SU-DHL-6 (cell line): ENCODE data around the gene AGBL5.

Experiments
- H2AFZ ChIP-seq: fragments of 200-600 bp; sonication (generic); 2 replicates; pipeline ENCODE4 v1.6.1; 2014; ENCODE audit warnings: low read depth, mild to moderate bottlenecking, moderate library complexity, mixed read lengths, antibody characterized with exemption, low read length; ENCODE audit not compliant: severe bottlenecking
- H3F3A ChIP-seq: fragments of 200-600 bp; shearing (Covaris generic); 2 replicates; pipeline ENCODE4 v1.6.0; 2016; ENCODE audit warnings: antibody characterized with exemption, mild to moderate bottlenecking; ENCODE audit not compliant: insufficient read depth
- H3K27ac ChIP-seq: fragments of 200-600 bp; sonication (generic); 2 replicates; pipeline ENCODE4 v1.5.1; 2016; ENCODE audit warnings: low read depth, mild to moderate bottlenecking, low read length, moderate library complexity, mixed read lengths
- H3K27me3 ChIP-seq: fragments of 200-600 bp; sonication (generic), shearing (Covaris generic); 2 replicates; pipeline ENCODE4 v1.6.0; 2014; ENCODE audit warnings: mild to moderate bottlenecking, low read length
- H3K36me3 ChIP-seq: fragments of 200-600 bp; sonication (generic); 2 replicates; pipeline ENCODE4 v1.6.1; 2014; ENCODE audit warnings: mild to moderate bottlenecking, low read length, mixed read lengths
- H3K4me2 ChIP-seq: fragments of 300-600, 200-600 bp; shearing (Covaris generic), sonication (generic); 2 replicates; pipeline ENCODE4 v1.6.0; 2014; ENCODE audit warnings: low read length, low read depth, mild to moderate bottlenecking; ENCODE audit not compliant: poor library complexity, severe bottlenecking
- H3K4me3 ChIP-seq: fragments of 200-600 bp; sonication (generic); 2 replicates; pipeline ENCODE4 v1.5.1; 2014; ENCODE audit warnings: antibody characterized with exemption, low read length, mild to moderate bottlenecking, mixed read lengths; ENCODE audit not compliant: insufficient read depth, poor library complexity, severe bottlenecking
- H3K79me2 ChIP-seq: fragments of 200-600 bp; sonication (generic); 2 replicates; pipeline ENCODE4 v1.6.1; 2014; ENCODE audit warnings: mild to moderate bottlenecking, low read length, moderate library complexity; ENCODE audit not compliant: insufficient read depth
- H3K9ac ChIP-seq: fragments of 200-600 bp; sonication (generic); 2 replicates; pipeline ENCODE4 v1.7.0; 2014; ENCODE audit warnings: mild to moderate bottlenecking, low read length
- H3K9me2 ChIP-seq: fragments of 200-600 bp; sonication (generic); replicated peaks from 2 replicates; pipeline ENCODE4 v1.6.1; 2014; ENCODE audit warnings: low read length; ENCODE audit not compliant: insufficient read depth
- H3K9me3 ChIP-seq: fragments of 200-600 bp; sonication (generic); 2 replicates; pipeline ENCODE4 v1.6.1; 2014; ENCODE audit warnings: low read length, mixed read lengths; ENCODE audit not compliant: insufficient read depth
- H4K20me1 ChIP-seq: fragments of 200-600 bp; sonication (generic); 2 replicates; pipeline ENCODE4 v1.6.1; 2014; ENCODE audit warnings: low read depth, mild to moderate bottlenecking, antibody characterized with exemption, low read length, moderate library complexity, mixed read lengths
- EZH2phosphoT487 ChIP-seq: fragments of 200-600 bp; sonication (generic), shearing (Covaris generic); conservative IDR thresholded peaks from 2 replicates; pipeline ENCODE4 v1.6.1; 2018; ENCODE audit warnings: mild to moderate bottlenecking, antibody characterized with exemption, low read length, moderate library complexity, mixed read lengths
- TF ChIP-seq, protein P1 (sequence below): fragments of 200-600 bp; sonication (generic); IDR thresholded peaks from one replicate; pipeline ENCODE4 v1.5.1; 2017; ENCODE audit warnings: antibody characterized with exemption, mild to moderate bottlenecking, low read length, moderate library complexity; ENCODE audit not compliant: insufficient read depth, poor library complexity, severe bottlenecking

The AGBL5 gene

DNA sequence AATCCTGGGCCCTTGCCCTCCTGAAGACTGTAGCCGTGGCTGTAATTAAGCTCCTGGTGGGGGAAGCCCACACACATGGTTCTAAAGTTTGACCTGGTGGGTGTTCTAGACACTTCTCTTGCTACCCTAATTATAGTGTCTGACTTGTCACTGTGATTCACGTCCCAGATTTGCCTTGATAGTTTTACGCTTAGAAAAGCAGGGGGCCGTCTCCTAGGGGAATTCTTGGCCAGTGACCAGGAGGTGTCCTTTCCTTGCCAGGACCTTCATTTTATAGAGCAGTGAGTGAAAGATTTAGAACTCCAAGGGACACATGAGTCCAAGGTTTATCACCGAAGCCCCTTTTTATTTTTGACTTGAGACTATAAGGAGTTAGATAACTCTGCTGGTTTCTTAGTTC is 9.7 kb upstream of the AGBL5 start:
- no peaks in the 10 kb centered on the region for H4K20me1 ChIP-seq
- H3K9me2 ChIP-seq: no peaks in the 10 kb centered on the region
- TF ChIP-seq, protein P1, sequence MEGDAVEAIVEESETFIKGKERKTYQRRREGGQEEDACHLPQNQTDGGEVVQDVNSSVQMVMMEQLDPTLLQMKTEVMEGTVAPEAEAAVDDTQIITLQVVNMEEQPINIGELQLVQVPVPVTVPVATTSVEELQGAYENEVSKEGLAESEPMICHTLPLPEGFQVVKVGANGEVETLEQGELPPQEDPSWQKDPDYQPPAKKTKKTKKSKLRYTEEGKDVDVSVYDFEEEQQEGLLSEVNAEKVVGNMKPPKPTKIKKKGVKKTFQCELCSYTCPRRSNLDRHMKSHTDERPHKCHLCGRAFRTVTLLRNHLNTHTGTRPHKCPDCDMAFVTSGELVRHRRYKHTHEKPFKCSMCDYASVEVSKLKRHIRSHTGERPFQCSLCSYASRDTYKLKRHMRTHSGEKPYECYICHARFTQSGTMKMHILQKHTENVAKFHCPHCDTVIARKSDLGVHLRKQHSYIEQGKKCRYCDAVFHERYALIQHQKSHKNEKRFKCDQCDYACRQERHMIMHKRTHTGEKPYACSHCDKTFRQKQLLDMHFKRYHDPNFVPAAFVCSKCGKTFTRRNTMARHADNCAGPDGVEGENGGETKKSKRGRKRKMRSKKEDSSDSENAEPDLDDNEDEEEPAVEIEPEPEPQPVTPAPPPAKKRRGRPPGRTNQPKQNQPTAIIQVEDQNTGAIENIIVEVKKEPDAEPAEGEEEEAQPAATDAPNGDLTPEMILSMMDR: no peak
- TF ChIP-seq EZH2phosphoT487: no peak
- H3K4me3 ChIP-seq: no peak overlapping the region
- H3K27ac ChIP-seq: peak overlapping the region; percentile 14; the same call in 1 of the 2 replicates
- H3K27me3 ChIP-seq: no peaks in the 10 kb centered on the region
- H3K36me3 ChIP-seq: no peaks in the 10 kb centered on the region
- H3K9ac ChIP-seq: no peak overlapping the region
- no peak overlapping the region for H2AFZ ChIP-seq
- H3K79me2 ChIP-seq: no peaks in the 10 kb centered on the region
- no peak overlapping the region for H3K4me2 ChIP-seq
- H3K9me3 ChIP-seq: no peaks in the 10 kb centered on the region
- no peaks in the 10 kb centered on the region; the same call in 1 of the 2 replicates for H3F3A ChIP-seq

DNA sequence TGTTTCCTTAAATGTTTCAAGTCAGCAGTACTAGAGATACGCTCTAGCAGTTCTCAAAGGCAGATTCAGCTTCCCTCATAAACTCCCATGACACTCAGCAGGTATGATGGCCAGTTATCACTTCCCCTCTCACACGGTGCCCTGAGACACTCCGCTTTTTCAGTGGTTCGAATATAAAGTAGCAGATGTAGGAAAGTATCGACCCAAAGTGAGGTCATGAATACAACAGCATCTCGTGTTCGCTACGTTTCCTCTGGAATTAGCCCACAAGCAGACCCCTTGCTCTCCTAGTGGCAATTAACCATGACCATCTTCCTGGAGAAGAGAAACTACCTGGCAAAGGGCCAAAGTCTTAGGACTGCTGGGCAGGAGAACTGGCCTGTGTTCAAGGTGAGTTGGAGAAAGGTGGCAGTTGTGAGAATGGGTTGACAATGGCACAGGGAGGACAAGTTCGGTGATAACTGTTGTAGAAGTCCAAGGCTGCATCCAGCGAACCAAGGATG is 9.3 kb upstream of the AGBL5 start:
- Histone ChIP-seq H3K4me2 (no peak overlapping the region), H3K79me2 (no peaks in the 10 kb centered on the region), H3K9ac (no peak overlapping the region), H3K27ac (peak overlapping the region; percentile 14; the same call in 1 of the 2 replicates), H3K4me3 (no peak overlapping the region), H3K9me3 (no peaks in the 10 kb centered on the region), H3K9me2 (no peaks in the 10 kb centered on the region), H3F3A (peaks cover 2% of the 10 kb centered on the region; the same call in 1 of the 2 replicates), H3K27me3 (no peaks in the 10 kb centered on the region), H3K36me3 (no peaks in the 10 kb centered on the region), H2AFZ (no peak overlapping the region), H4K20me1 (no peaks in the 10 kb centered on the region)
- TF ChIP-seq EZH2phosphoT487: no peak
- TF ChIP-seq, protein P1: no peak

DNA sequence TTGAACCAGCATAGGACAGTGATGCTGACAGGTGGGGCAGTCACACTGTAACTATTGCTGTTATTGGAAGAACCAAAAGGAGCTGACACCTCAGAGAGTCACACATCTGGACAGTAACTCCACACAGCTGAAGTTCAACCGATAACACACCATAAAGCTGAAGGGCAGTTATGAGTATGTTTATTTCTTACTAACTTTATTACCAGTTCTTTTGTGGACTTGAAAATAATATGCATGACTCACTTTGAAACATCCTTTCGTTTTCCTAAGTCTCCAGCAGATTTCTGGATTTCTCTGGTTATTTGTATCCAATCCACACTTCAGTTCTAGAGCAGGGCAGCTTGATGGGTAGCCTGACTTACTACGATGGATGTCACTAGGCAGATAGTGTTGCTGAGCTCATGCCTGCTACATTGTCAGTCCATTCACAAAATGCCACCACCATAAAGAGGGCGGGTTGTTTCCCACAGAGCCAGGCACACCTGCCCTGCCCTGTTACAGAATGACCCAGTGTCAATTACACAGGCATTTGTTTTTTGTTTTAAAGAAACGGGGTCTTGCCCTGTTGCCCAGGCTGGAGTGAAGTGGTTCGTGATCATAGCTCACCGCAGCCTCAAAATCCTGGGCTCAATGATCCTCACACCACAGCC is 8.4 kb upstream of the AGBL5 start:
- Histone ChIP-seq H3K27me3 (no peaks in the 10 kb centered on the region), H3F3A (peaks cover 8% of the 10 kb centered on the region; the same call in 1 of the 2 replicates), H3K4me2 (no peak overlapping the region), H3K79me2 (no peaks in the 10 kb centered on the region), H3K27ac (no peak overlapping the region), H3K9me3 (no peaks in the 10 kb centered on the region), H3K9ac (no peak overlapping the region), H4K20me1 (no peaks in the 10 kb centered on the region), H3K36me3 (no peaks in the 10 kb centered on the region), H3K4me3 (no peak overlapping the region), H3K9me2 (no peaks in the 10 kb centered on the region), H2AFZ (no peak overlapping the region)
- no peak for TF ChIP-seq EZH2phosphoT487
- TF ChIP-seq, protein P1: no peak
